ENCODE data around the gene STARD13. TPM values are rescaled to one million over a fixed set of nuclear protein-coding genes. Genes with fewer than 3 reads are reported as not detected.
"Not testable (repeated sequence)": the region's sequence is repeated elsewhere in the genome, so short reads cannot be mapped to it uniquely, and the experiment has no call there.

STARD13 gene
- total RNA-seq, 1 donor from 2014 or later: 55.6 TPM

GRCh38 chr13:33176526-33176925 lies 109.0 kb downstream of the STARD13 start:
- DNase-seq (ENCODE audit: low spot score): no peak

GRCh38 chr13:33175991-33176390 lies 109.6 kb downstream of the STARD13 start:
- DNase-seq (ENCODE audit: low spot score): peak; percentile 83

- no peak for DNase-seq (ENCODE audit: low spot score)
Observed at GRCh38 chr13:33174931-33175330, 110.6 kb downstream of the STARD13 start.

- no peak for DNase-seq (ENCODE audit: low spot score)
Observed at GRCh38 chr13:33174491-33174890, 111.1 kb downstream of the STARD13 start.

GRCh38 chr13:33172911-33173310 lies 112.6 kb downstream of the STARD13 start:
- DNase-seq (ENCODE audit: low spot score): no peak

- no peak for DNase-seq (ENCODE audit: low spot score)
Observed at GRCh38 chr13:33172400-33172799, 113.2 kb downstream of the STARD13 start.

GRCh38 chr13:33169273-33169980 lies 116.1 kb downstream of the STARD13 start:
- DNase-seq (ENCODE audit: low spot score): no peak

- no peak for DNase-seq (ENCODE audit: low spot score)
Observed at GRCh38 chr13:33168321-33168960, 117.1 kb downstream of the STARD13 start.

- no peak for DNase-seq (ENCODE audit: low spot score)
Observed at GRCh38 chr13:33167491-33167890, 118.1 kb downstream of the STARD13 start.

- no peak for DNase-seq (ENCODE audit: low spot score)
Observed at GRCh38 chr13:33165787-33166186, 119.8 kb downstream of the STARD13 start.

GRCh38 chr13:33164331-33164730 lies 121.2 kb downstream of the STARD13 start:
- DNase-seq (ENCODE audit: low spot score): no peak

GRCh38 chr13:33162725-33163124 lies 122.8 kb downstream of the STARD13 start:
- DNase-seq (ENCODE audit: low spot score): not testable (repeated sequence)

GRCh38 chr13:33158816-33159215 lies 126.7 kb downstream of the STARD13 start:
- no peak for DNase-seq (ENCODE audit: low spot score)

- no peak for DNase-seq (ENCODE audit: low spot score)
Observed at GRCh38 chr13:33158271-33158670, 127.3 kb downstream of the STARD13 start.

- DNase-seq (ENCODE audit: low spot score): no peak
Observed at GRCh38 chr13:33154911-33155310, 130.6 kb downstream of the STARD13 start.

- DNase-seq (ENCODE audit: low spot score): peak; percentile 22
Observed at GRCh38 chr13:33153421-33154404, 131.8 kb downstream of the STARD13 start.

- DNase-seq (ENCODE audit: low spot score): no peak
Observed at GRCh38 chr13:33152389-33152788, 133.2 kb downstream of the STARD13 start.

- no peak for DNase-seq (ENCODE audit: low spot score)
Observed at GRCh38 chr13:33150662-33151061, 134.9 kb downstream of the STARD13 start.

GRCh38 chr13:33150126-33150525 lies 135.4 kb downstream of the STARD13 start:
- no peak for DNase-seq (ENCODE audit: low spot score)

GRCh38 chr13:33147832-33148231 lies 137.7 kb downstream of the STARD13 start:
- DNase-seq (ENCODE audit: low spot score): no peak

- DNase-seq (ENCODE audit: low spot score): no peak
Observed at GRCh38 chr13:33146843-33147611, 138.5 kb downstream of the STARD13 start.

Data from umbilical cord (tissue), 2 donors.